ENCODE data around the gene GPR15LG.
A peak's percentile ranks its signal among the peaks of the same experiment; 100 is the strongest.
"Not testable (repeated sequence)": the region's sequence is repeated elsewhere in the genome, so short reads cannot be mapped to it uniquely, and the experiment has no call there.

The GPR15LG gene

DNA sequence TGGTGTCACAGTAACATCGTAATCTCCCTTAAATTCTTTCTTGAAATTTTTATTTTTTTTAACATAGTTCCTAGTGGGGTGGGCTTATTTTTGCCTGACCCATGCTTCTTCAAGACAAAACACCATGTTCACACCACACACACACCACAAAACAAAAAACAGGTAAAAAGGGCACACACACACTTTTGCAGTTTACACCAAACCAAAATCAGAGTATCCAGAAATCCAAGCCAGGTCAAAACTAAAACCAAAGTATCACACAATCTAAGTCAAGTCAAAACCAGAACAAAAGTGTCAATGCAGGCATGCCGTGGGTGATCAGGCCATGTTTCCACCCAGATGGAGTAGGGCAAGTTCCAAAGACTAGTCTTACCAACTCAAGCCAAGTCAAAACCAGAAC lies 2.4 kb upstream of the GPR15LG start:
- H3K4ac ChIP-seq (ENCODE audit: low read depth, low read length); H3K79me1 ChIP-seq (ENCODE audit: low read length); H3K27ac ChIP-seq (ENCODE audit: low read depth, low read length): not testable (repeated sequence)

DNA sequence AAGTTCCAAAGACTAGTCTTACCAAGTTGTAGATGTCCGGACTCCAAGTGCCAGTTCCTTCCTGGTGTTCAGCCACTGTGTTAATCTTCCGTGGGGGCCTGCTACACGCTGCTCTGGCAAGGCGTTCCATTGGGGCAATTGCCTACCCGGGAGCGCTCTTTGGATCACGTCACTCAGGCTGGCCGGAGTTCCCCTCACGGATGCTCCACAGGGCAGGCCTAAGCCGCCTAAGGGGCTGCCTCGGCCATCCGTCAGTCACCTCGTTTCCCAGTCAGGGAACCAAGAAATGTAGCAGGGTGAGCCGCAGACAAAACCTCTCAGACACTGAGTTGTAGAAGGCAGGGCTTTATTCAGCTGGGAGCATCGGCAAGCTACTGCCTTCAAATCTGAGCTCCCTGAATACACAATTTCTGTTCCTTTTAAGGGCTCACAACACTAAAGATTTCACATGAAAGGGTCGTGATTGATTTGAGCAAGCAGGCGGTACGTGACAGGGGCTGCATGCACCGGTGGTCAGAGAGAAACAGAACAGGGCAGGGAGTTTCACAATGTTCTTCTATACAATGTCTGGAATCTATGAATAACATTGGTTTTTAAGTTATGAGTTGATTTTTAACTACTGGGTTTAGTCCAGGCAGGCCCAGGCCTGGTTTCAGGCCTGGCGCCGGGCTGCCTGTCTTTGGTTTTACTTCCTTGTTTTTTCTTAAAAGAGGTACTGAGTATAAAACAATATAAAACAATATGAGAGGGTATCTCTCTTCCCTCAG lies 1.7 kb upstream of the GPR15LG start:
- H3K79me2 ChIP-seq (ENCODE audit: control insufficient read depth, insufficient read depth, low read length, poor library complexity); H2AFZ ChIP-seq (ENCODE audit: insufficient read depth, low read length, poor library complexity); H3K23ac ChIP-seq (ENCODE audit: low read length); H3K36me3 ChIP-seq (ENCODE audit: control insufficient read depth in 1 of 2, insufficient read depth in 2 of 2, low read length in 2 of 2); H3K14ac ChIP-seq (ENCODE audit: low read length); H3K4me1 ChIP-seq (ENCODE audit: control insufficient read depth in 1 of 2, insufficient read depth in 2 of 2, low read length in 2 of 2); H3K27me3 ChIP-seq (ENCODE audit: insufficient read depth, low read length); DNase-seq; H2BK120ac ChIP-seq (ENCODE audit: insufficient read depth, low read length, poor library complexity); H2BK12ac ChIP-seq (ENCODE audit: low read length); H2AK5ac ChIP-seq (ENCODE audit: low read length); H3K4ac ChIP-seq (ENCODE audit: low read depth, low read length); H3K18ac ChIP-seq (ENCODE audit: low read length); H3K79me1 ChIP-seq (ENCODE audit: low read length); H4K8ac ChIP-seq (ENCODE audit: low read depth, low read length); H3K4me2 ChIP-seq (ENCODE audit: low read length); H4K91ac ChIP-seq (ENCODE audit: low read depth, low read length); H3K27ac ChIP-seq (ENCODE audit: low read depth, low read length); H4K12ac ChIP-seq (ENCODE audit: low read depth, low read length); H3K9me3 ChIP-seq (ENCODE audit: insufficient read depth, low read depth, low read length); H3K9ac ChIP-seq (ENCODE audit: low read length); H2BK5ac ChIP-seq (ENCODE audit: low read depth, low read length, poor library complexity): not testable (repeated sequence)
- WGBS (ENCODE audit: extremely low coverage, insufficient coverage, insufficient read length) = no CpG with 5 or more reads among the region's 21 CpGs
- peak overlapping the region; percentile 21 for H3K4me3 ChIP-seq (ENCODE audit: low read depth, low read length)

More for the DNA sequence above, 2.4 kb upstream of the GPR15LG start:
- not testable (repeated sequence) for H2BK5ac ChIP-seq (ENCODE audit: low read depth, low read length, poor library complexity); H3K14ac ChIP-seq (ENCODE audit: low read length); H3K4me1 ChIP-seq (ENCODE audit: control insufficient read depth in 1 of 2, insufficient read depth in 2 of 2, low read length in 2 of 2); H2AK5ac ChIP-seq (ENCODE audit: low read length); H3K9ac ChIP-seq (ENCODE audit: low read length); H4K91ac ChIP-seq (ENCODE audit: low read depth, low read length); H3K27me3 ChIP-seq (ENCODE audit: insufficient read depth, low read length); H3K4me2 ChIP-seq (ENCODE audit: low read length); H2BK120ac ChIP-seq (ENCODE audit: insufficient read depth, low read length, poor library complexity); H3K9me3 ChIP-seq (ENCODE audit: insufficient read depth, low read depth, low read length); DNase-seq; H4K8ac ChIP-seq (ENCODE audit: low read depth, low read length); H3K36me3 ChIP-seq (ENCODE audit: control insufficient read depth in 1 of 2, insufficient read depth in 2 of 2, low read length in 2 of 2); H2BK12ac ChIP-seq (ENCODE audit: low read length); H3K18ac ChIP-seq (ENCODE audit: low read length); H3K79me2 ChIP-seq (ENCODE audit: control insufficient read depth, insufficient read depth, low read length, poor library complexity); H3K23ac ChIP-seq (ENCODE audit: low read length); H2AFZ ChIP-seq (ENCODE audit: insufficient read depth, low read length, poor library complexity); H4K12ac ChIP-seq (ENCODE audit: low read depth, low read length)
- WGBS (ENCODE audit: extremely low coverage, insufficient coverage, insufficient read length) = no CpG with 5 or more reads among the region's 2 CpGs
- H3K4me3 ChIP-seq (ENCODE audit: low read depth, low read length) = peak overlapping the region; percentile 21

DNA sequence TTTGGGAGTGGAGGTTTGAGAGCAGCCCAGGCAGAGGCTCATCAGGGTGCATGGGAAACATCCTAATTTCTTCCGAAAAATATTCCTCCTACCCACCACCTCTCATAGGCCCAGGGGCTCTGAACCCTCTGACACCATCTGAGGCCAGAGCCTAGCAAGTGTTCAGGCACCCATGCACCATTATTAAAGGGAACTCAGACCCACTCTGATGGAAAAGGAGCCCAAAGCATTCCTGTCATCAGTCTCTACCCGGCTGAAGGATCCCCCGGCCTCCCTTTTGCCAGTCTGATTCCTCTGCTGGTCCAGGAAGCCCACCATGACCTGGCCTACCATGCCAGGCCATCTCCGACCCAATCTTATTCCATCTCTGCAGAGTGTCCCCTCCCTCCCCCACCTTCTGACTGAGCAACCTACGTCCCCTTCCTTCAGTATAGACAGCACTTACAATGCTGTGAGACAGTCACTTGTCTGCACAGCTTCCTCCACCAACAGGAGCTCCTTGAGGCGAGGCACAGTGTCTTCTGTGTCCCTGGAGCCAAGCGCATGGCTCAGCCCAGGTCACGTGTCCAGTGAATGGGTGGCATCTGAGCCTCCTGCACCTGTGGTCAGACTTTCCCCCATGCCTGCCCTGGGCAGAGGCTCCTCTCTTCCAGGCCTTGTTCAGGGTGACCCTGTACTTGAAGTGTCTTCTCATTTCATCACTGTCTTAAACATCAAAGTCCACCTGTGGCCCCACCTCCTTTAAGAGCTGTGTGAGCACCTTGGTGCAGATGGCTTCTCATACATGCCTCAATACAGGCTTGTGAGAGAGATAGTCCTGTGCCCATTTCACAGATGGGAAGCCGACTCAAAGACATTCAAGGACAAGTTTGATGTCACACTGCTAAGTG lies 889 bp upstream of the GPR15LG start:
- Histone ChIP-seq H3K23ac (ENCODE audit: low read length) (peak overlapping the region; percentile 49), H3K4me1 (ENCODE audit: control insufficient read depth in 1 of 2, insufficient read depth in 2 of 2, low read length in 2 of 2) (no peaks in the 10 kb centered on the region), H3K27me3 (ENCODE audit: insufficient read depth, low read length) (no peaks in the 10 kb centered on the region), H2BK12ac (ENCODE audit: low read length) (no peak overlapping the region), H2BK5ac (ENCODE audit: low read depth, low read length, poor library complexity) (no peak overlapping the region), H3K9me3 (ENCODE audit: insufficient read depth, low read depth, low read length) (no peaks in the 10 kb centered on the region), H3K9ac (ENCODE audit: low read length) (no peak overlapping the region), H3K79me2 (ENCODE audit: control insufficient read depth, insufficient read depth, low read length, poor library complexity) (no peaks in the 10 kb centered on the region), H3K14ac (ENCODE audit: low read length) (no peak overlapping the region), H2AK5ac (ENCODE audit: low read length) (no peak overlapping the region), H4K91ac (ENCODE audit: low read depth, low read length) (no peak overlapping the region), H3K27ac (ENCODE audit: low read depth, low read length) (no peak overlapping the region), H3K4me2 (ENCODE audit: low read length) (no peak overlapping the region), H3K4ac (ENCODE audit: low read depth, low read length) (no peak overlapping the region), H2AFZ (ENCODE audit: insufficient read depth, low read length, poor library complexity) (no peak overlapping the region), H4K8ac (ENCODE audit: low read depth, low read length) (no peak overlapping the region), H3K36me3 (ENCODE audit: control insufficient read depth in 1 of 2, insufficient read depth in 2 of 2, low read length in 2 of 2) (no peaks in the 10 kb centered on the region), H3K4me3 (ENCODE audit: low read depth, low read length) (no peak overlapping the region), H2BK120ac (ENCODE audit: insufficient read depth, low read length, poor library complexity) (no peak overlapping the region), H3K18ac (ENCODE audit: low read length) (no peak overlapping the region), H4K12ac (ENCODE audit: low read depth, low read length) (no peak overlapping the region), H3K79me1 (ENCODE audit: low read length) (no peaks in the 10 kb centered on the region)
- WGBS (ENCODE audit: extremely low coverage, insufficient coverage, insufficient read length) = no CpG with 5 or more reads among the region's 9 CpGs
- no peak for DNase-seq

DNA sequence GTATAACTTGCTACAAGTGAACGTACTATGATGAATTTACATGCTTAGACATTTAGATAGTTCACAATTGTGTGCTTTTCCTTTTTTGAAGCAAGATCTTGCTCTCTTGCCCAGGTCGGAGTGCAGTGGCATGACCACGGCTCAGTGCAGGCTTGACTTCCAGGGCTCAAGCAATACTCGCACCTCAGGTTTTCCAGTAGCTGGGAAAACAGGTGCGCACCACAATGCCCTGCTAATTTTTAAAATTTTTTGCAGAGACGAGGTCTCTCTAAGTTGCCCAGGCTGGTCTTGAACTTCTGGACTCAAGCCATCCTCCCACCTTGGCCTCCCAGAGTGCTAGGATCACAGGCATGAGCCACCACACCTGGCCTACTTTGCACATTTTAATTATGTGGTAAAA lies 1.8 kb downstream of the GPR15LG start:
- Histone ChIP-seq H3K23ac (ENCODE audit: low read length) (no peak overlapping the region), H3K4me3 (ENCODE audit: low read depth, low read length) (peak overlapping the region; percentile 46), H2AFZ (ENCODE audit: insufficient read depth, low read length, poor library complexity) (no peak overlapping the region), H2BK12ac (ENCODE audit: low read length) (no peak overlapping the region), H3K4me1 (ENCODE audit: control insufficient read depth in 1 of 2, insufficient read depth in 2 of 2, low read length in 2 of 2) (no peaks in the 10 kb centered on the region), H3K18ac (ENCODE audit: low read length) (no peak overlapping the region), H3K79me1 (ENCODE audit: low read length) (no peaks in the 10 kb centered on the region), H3K36me3 (ENCODE audit: control insufficient read depth in 1 of 2, insufficient read depth in 2 of 2, low read length in 2 of 2) (no peaks in the 10 kb centered on the region), H3K9me3 (ENCODE audit: insufficient read depth, low read depth, low read length) (peaks cover 3% of the 10 kb centered on the region), H3K4me2 (ENCODE audit: low read length) (no peak overlapping the region), H2BK120ac (ENCODE audit: insufficient read depth, low read length, poor library complexity) (no peak overlapping the region), H3K27me3 (ENCODE audit: insufficient read depth, low read length) (no peaks in the 10 kb centered on the region), H2AK5ac (ENCODE audit: low read length) (no peak overlapping the region), H4K8ac (ENCODE audit: low read depth, low read length) (no peak overlapping the region), H3K79me2 (ENCODE audit: control insufficient read depth, insufficient read depth, low read length, poor library complexity) (no peaks in the 10 kb centered on the region), H4K12ac (ENCODE audit: low read depth, low read length) (no peak overlapping the region), H3K14ac (ENCODE audit: low read length) (no peak overlapping the region), H4K91ac (ENCODE audit: low read depth, low read length) (no peak overlapping the region), H3K9ac (ENCODE audit: low read length) (no peak overlapping the region), H3K27ac (ENCODE audit: low read depth, low read length) (no peak overlapping the region), H2BK5ac (ENCODE audit: low read depth, low read length, poor library complexity) (no peak overlapping the region), H3K4ac (ENCODE audit: low read depth, low read length) (no peak overlapping the region)
- no peak for DNase-seq
- no CpG with 5 or more reads among the region's 6 CpGs for WGBS (ENCODE audit: extremely low coverage, insufficient coverage, insufficient read length)
